ENCODE results near the gene KRTAP19-6.

KRTAP19-6 gene, protein sequence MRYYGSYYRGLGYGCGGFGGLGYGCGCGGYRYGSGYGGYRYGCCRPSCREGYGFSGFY

GRCh38 chr21:30541764-30542163, at the start of gene KRTAP19-6:
Gene KRTAP19-6, minus strand, starts transcription at chr21:30541864. Its CDS starts 31 bp downstream, at chr21:30541833.
- Histone ChIP-seq H3K79me2 (ENCODE audit: control insufficient read depth, insufficient read depth, low read length, unreplicated experiment) (no peaks in the 10 kb centered on the region), H2AFZ (ENCODE audit: low read length, unreplicated experiment) (no peak within 1 kb of the TSS), H3K27me3 (ENCODE audit: insufficient read depth, low read length) (no peaks in the 10 kb centered on the region), H3K4me1 (ENCODE audit: control insufficient read depth, insufficient read depth, low read length, unreplicated experiment) (no peaks in the 10 kb centered on the region), H3K27ac (ENCODE audit: low read depth, low read length) (no peak within 1 kb of the TSS), H3K4me3 (ENCODE audit: low read depth, low read length) (no peak within 1 kb of the TSS), H3K36me3 (ENCODE audit: insufficient read depth, low read length) (no peaks in the 10 kb centered on the region)

GRCh38 chr21:30590297-30590696, 48.6 kb upstream of the KRTAP19-6 start, which contains the start of gene KRTAP22-2:
Gene KRTAP22-2, minus strand, starts transcription at chr21:30590397.
- Histone ChIP-seq H3K36me3 (ENCODE audit: insufficient read depth, low read length) (no peaks in the 10 kb centered on the region), H3K79me2 (ENCODE audit: control insufficient read depth, insufficient read depth, low read length, unreplicated experiment) (no peaks in the 10 kb centered on the region), H2AFZ (ENCODE audit: low read length, unreplicated experiment) (no peak within 1 kb of the TSS), H3K27me3 (ENCODE audit: insufficient read depth, low read length) (no peaks in the 10 kb centered on the region), H3K4me3 (ENCODE audit: low read depth, low read length) (no peak within 1 kb of the TSS), H3K4me1 (ENCODE audit: control insufficient read depth, insufficient read depth, low read length, unreplicated experiment) (no peaks in the 10 kb centered on the region), H3K27ac (ENCODE audit: low read depth, low read length) (no peak within 1 kb of the TSS)

DNA sequence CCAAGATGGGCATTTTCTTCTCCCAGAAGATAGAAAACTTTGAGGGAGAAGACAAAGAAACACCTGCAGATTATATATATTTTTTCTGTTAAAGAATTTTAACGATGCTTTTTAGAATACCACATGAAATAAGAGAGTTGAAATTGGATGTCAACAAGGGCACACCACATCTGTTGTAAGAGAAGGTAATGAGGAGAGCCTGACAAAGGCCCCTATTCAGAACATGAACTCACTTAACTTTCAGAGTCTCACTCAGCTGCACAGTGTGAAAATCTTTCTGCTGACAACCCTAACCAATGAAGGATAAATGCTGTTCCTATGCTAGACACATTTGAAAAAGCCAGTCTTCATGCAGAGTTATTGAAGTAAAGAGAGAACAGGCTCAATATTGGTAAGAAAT, 41.2 kb upstream of the KRTAP19-6 start:
- no peaks in the 10 kb centered on the region for H3K36me3 ChIP-seq (ENCODE audit: insufficient read depth, low read length)
- no peak overlapping the region for H3K27ac ChIP-seq (ENCODE audit: low read depth, low read length)
- no peaks in the 10 kb centered on the region for H3K79me2 ChIP-seq (ENCODE audit: control insufficient read depth, insufficient read depth, low read length, unreplicated experiment)
- no peak overlapping the region for H2AFZ ChIP-seq (ENCODE audit: low read length, unreplicated experiment)
- H3K4me1 ChIP-seq (ENCODE audit: control insufficient read depth, insufficient read depth, low read length, unreplicated experiment) = no peaks in the 10 kb centered on the region
- H3K27me3 ChIP-seq (ENCODE audit: insufficient read depth, low read length) = no peaks in the 10 kb centered on the region
- H3K4me3 ChIP-seq (ENCODE audit: low read depth, low read length) = no peak overlapping the region

DNA sequence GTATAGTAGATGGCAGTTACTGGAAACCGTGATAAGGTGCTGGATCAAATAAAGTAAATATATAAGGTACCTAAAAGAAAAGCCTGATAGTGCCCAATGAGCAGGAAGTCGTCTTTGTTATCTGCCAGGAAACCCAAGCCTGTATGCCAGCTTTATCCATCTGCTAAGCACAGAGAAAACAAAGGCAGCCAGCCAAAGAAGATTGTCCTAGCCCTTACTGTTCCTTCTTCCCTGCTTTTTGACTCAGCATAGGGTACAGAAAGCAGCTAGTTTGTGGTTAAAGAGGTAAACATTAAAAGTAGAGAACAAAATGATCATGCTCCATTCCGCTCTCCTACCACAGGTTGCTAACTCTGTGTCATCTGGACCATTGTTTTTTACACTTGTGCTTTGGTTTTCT, 38.5 kb upstream of the KRTAP19-6 start:
- H3K79me2 ChIP-seq (ENCODE audit: control insufficient read depth, insufficient read depth, low read length, unreplicated experiment) = no peaks in the 10 kb centered on the region
- no peaks in the 10 kb centered on the region for H3K27me3 ChIP-seq (ENCODE audit: insufficient read depth, low read length)

DNA sequence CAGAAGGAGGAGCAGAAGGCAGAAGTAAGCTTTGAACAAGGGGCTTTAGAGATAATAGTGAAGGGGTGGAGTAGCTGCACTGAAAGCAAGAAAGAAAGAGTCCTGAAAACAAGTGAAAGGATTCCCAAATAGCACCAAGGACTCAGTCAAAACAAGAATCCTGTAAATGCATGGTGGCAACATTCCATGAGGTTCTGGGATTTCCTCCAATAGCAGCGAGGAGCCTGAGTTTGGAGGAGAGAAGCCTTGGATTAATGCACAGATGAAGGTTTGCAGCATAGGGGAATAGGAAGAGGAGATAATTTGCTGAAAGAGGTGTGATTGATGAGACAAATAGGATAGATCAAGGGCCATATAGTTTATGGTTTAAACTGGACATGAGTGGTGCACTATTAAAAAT, 37.7 kb upstream of the KRTAP19-6 start:
- no peaks in the 10 kb centered on the region for H3K36me3 ChIP-seq (ENCODE audit: insufficient read depth, low read length)
- H3K27ac ChIP-seq (ENCODE audit: low read depth, low read length) = no peak overlapping the region
- H2AFZ ChIP-seq (ENCODE audit: low read length, unreplicated experiment) = no peak overlapping the region
- H3K79me2 ChIP-seq (ENCODE audit: control insufficient read depth, insufficient read depth, low read length, unreplicated experiment) = no peaks in the 10 kb centered on the region
- no peaks in the 10 kb centered on the region for H3K4me1 ChIP-seq (ENCODE audit: control insufficient read depth, insufficient read depth, low read length, unreplicated experiment)
- H3K4me3 ChIP-seq (ENCODE audit: low read depth, low read length) = no peak overlapping the region
- no peaks in the 10 kb centered on the region for H3K27me3 ChIP-seq (ENCODE audit: insufficient read depth, low read length)

More for the DNA sequence above, 38.5 kb upstream of the KRTAP19-6 start:
- H2AFZ ChIP-seq (ENCODE audit: low read length, unreplicated experiment) = no peak overlapping the region
- H3K27ac ChIP-seq (ENCODE audit: low read depth, low read length) = no peak overlapping the region
- no peaks in the 10 kb centered on the region for H3K4me1 ChIP-seq (ENCODE audit: control insufficient read depth, insufficient read depth, low read length, unreplicated experiment)
- no peak overlapping the region for H3K4me3 ChIP-seq (ENCODE audit: low read depth, low read length)
- H3K36me3 ChIP-seq (ENCODE audit: insufficient read depth, low read length) = no peaks in the 10 kb centered on the region

DNA sequence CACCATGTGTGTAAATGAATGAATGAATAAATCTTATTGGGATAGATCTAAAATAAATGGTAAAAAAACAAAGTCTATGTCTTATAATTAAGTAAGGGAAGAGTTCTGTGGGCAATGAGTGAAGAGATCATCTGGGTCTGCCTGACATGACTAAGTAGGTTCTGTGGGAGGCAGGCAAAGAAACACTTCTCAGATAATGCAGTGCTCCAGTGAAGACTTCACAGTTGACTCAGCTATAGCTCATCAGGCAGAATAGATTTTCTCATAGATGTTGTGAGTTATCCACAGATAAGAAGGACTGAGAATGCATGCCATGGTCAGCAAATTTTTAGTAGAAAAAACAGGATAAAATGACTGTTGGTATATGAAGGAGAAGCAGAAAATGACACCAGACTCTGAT, 36.1 kb upstream of the KRTAP19-6 start:
- no peak overlapping the region for H2AFZ ChIP-seq (ENCODE audit: low read length, unreplicated experiment)
- H3K79me2 ChIP-seq (ENCODE audit: control insufficient read depth, insufficient read depth, low read length, unreplicated experiment) = no peaks in the 10 kb centered on the region
- H3K36me3 ChIP-seq (ENCODE audit: insufficient read depth, low read length) = no peaks in the 10 kb centered on the region
- no peak overlapping the region for H3K4me3 ChIP-seq (ENCODE audit: low read depth, low read length)
- no peak overlapping the region for H3K27ac ChIP-seq (ENCODE audit: low read depth, low read length)
- H3K4me1 ChIP-seq (ENCODE audit: control insufficient read depth, insufficient read depth, low read length, unreplicated experiment) = no peaks in the 10 kb centered on the region
- no peaks in the 10 kb centered on the region for H3K27me3 ChIP-seq (ENCODE audit: insufficient read depth, low read length)

GRCh38 chr21:30567617-30568016, 26.0 kb upstream of the KRTAP19-6 start:
- H3K27me3 ChIP-seq (ENCODE audit: insufficient read depth, low read length) = no peaks in the 10 kb centered on the region
- no peak overlapping the region for H2AFZ ChIP-seq (ENCODE audit: low read length, unreplicated experiment)
- no peak overlapping the region for H3K27ac ChIP-seq (ENCODE audit: low read depth, low read length)
- H3K79me2 ChIP-seq (ENCODE audit: control insufficient read depth, insufficient read depth, low read length, unreplicated experiment) = no peaks in the 10 kb centered on the region
- H3K4me1 ChIP-seq (ENCODE audit: control insufficient read depth, insufficient read depth, low read length, unreplicated experiment) = no peaks in the 10 kb centered on the region
- H3K36me3 ChIP-seq (ENCODE audit: insufficient read depth, low read length) = no peaks in the 10 kb centered on the region
- no peak overlapping the region for H3K4me3 ChIP-seq (ENCODE audit: low read depth, low read length)

DNA sequence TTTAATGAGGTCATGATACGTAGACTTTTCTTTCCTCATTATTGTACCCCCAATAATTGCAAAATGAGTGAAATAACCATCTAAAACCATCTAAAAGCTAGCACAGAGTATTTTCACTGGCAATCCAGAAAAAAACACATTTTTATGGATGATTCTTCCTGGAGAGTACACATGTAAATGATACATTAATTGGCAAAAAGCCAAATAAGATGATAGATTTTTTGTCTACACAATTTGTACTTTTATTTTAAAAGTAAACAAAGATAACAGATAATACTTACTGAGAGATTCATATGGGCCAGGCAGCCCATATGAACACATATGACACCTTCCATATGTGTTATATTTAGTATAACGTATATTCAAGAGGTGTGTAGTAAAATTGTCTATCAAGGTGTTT, 22.0 kb upstream of the KRTAP19-6 start:
- Histone ChIP-seq H2AFZ (ENCODE audit: low read length, unreplicated experiment) (no peak overlapping the region), H3K27me3 (ENCODE audit: insufficient read depth, low read length) (no peaks in the 10 kb centered on the region), H3K4me1 (ENCODE audit: control insufficient read depth, insufficient read depth, low read length, unreplicated experiment) (no peaks in the 10 kb centered on the region), H3K4me3 (ENCODE audit: low read depth, low read length) (no peak overlapping the region), H3K27ac (ENCODE audit: low read depth, low read length) (no peak overlapping the region), H3K36me3 (ENCODE audit: insufficient read depth, low read length) (no peaks in the 10 kb centered on the region), H3K79me2 (ENCODE audit: control insufficient read depth, insufficient read depth, low read length, unreplicated experiment) (no peaks in the 10 kb centered on the region)

DNA sequence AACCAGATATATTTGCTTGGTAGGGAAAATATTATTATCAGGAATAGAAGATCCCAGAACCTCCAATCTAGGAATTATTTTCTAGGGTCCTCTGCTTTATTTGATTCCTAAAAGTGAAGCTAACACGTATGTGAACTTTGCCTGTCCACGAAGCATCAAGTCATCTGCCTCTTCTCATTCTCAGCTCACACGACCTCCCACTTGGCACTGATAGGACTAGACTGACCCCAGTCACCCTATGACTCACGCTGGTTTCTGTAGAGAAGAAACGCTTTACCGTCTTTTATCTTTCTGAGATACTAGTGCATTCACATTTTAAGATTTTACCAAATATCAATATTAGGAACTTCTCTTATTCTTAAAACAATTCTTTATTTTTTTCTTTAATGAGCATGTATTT, 21.4 kb upstream of the KRTAP19-6 start:
- no peaks in the 10 kb centered on the region for H3K36me3 ChIP-seq (ENCODE audit: insufficient read depth, low read length)
- no peaks in the 10 kb centered on the region for H3K4me1 ChIP-seq (ENCODE audit: control insufficient read depth, insufficient read depth, low read length, unreplicated experiment)
- H3K79me2 ChIP-seq (ENCODE audit: control insufficient read depth, insufficient read depth, low read length, unreplicated experiment) = no peaks in the 10 kb centered on the region
- H3K27me3 ChIP-seq (ENCODE audit: insufficient read depth, low read length) = no peaks in the 10 kb centered on the region
- H3K4me3 ChIP-seq (ENCODE audit: low read depth, low read length) = no peak overlapping the region
- no peak overlapping the region for H3K27ac ChIP-seq (ENCODE audit: low read depth, low read length)
- no peak overlapping the region for H2AFZ ChIP-seq (ENCODE audit: low read length, unreplicated experiment)

DNA sequence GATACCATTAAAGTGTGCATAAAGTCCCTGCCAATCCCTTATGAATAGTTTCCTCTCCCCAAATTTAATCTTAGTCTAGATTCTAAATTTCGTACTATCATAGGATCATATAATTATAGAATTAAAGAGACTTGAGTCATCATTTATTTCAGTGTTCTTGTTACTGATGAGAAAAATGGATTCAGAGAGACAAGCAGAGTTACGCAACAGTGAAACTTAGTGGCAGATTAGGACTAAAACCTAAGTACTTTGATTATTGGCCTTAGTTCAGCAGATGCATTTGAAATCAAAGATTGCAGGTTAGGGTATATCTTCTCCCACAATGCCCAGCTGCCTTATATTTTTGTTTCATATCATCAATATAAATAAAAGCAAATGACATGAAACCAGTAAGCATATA, 20.3 kb upstream of the KRTAP19-6 start:
- Histone ChIP-seq H2AFZ (ENCODE audit: low read length, unreplicated experiment) (no peak overlapping the region), H3K4me1 (ENCODE audit: control insufficient read depth, insufficient read depth, low read length, unreplicated experiment) (no peaks in the 10 kb centered on the region), H3K4me3 (ENCODE audit: low read depth, low read length) (no peak overlapping the region), H3K27me3 (ENCODE audit: insufficient read depth, low read length) (no peaks in the 10 kb centered on the region), H3K79me2 (ENCODE audit: control insufficient read depth, insufficient read depth, low read length, unreplicated experiment) (no peaks in the 10 kb centered on the region), H3K36me3 (ENCODE audit: insufficient read depth, low read length) (no peaks in the 10 kb centered on the region), H3K27ac (ENCODE audit: low read depth, low read length) (no peak overlapping the region)

- H3K27me3 ChIP-seq (ENCODE audit: insufficient read depth, low read length) = no peaks in the 10 kb centered on the region
- H2AFZ ChIP-seq (ENCODE audit: low read length, unreplicated experiment) = no peak within 1 kb of the TSS
- H3K4me3 ChIP-seq (ENCODE audit: low read depth, low read length) = no peak within 1 kb of the TSS
- H3K4me1 ChIP-seq (ENCODE audit: control insufficient read depth, insufficient read depth, low read length, unreplicated experiment) = no peaks in the 10 kb centered on the region
- no peaks in the 10 kb centered on the region for H3K79me2 ChIP-seq (ENCODE audit: control insufficient read depth, insufficient read depth, low read length, unreplicated experiment)
- no peak within 1 kb of the TSS for H3K27ac ChIP-seq (ENCODE audit: low read depth, low read length)
- H3K36me3 ChIP-seq (ENCODE audit: insufficient read depth, low read length) = no peaks in the 10 kb centered on the region
Measured at GRCh38 chr21:30561264-30561895, 19.7 kb upstream of the KRTAP19-6 start, which contains the start of gene KRTAP19-7. Gene KRTAP19-7, minus strand, starts transcription at chr21:30561314. Its CDS starts 25 bp downstream, at chr21:30561289.
